Caki2 (cell line): ENCODE measurements around the gene TRPC4AP. TPM values are rescaled to one million over a fixed set of nuclear protein-coding genes. Genes with fewer than 3 reads are reported as not detected.

ENCODE experiments used
- DNase-seq: peaks from one replicate; pipeline ENCODE4 v3.0.0-alpha.2; 2015; ENCODE audit warnings: low read depth
- in situ Hi-C: cut with HindIII; loops from 2 replicates; pipeline ENCODE4 v1.10.0; 2016; ENCODE audit warnings: low sequenced_read_pairs, low pct_unique_long_range_greater_than_20kb, mixed read lengths
- total RNA-seq: library from RNA; depleted of rRNA; stranded (reverse); fragments of >200 nt; shearing (Covaris generic); gene quantifications from 2 replicates; pipeline ENCODE4 v1.2.3, GENCODE V29; 2014; ENCODE audit warnings: low replicate concordance

Gene TRPC4AP
- total RNA-seq, 1 experiment from 2014 or later: 54.4 TPM

- in situ Hi-C loops: no loop called here
- no peak for DNase-seq
These were observed 108.4 kb downstream of the TRPC4AP start for GRCh38 chr20:34983995-34984735.

- no peak for DNase-seq
- in situ Hi-C loops: no loop called here
These were observed 109.4 kb downstream of the TRPC4AP start for GRCh38 chr20:34983089-34983820.

GRCh38 chr20:34982270-34983088 lies 110.1 kb downstream of the TRPC4AP start:
- DNase-seq: no peak
- in situ Hi-C loops: no loop called here

- in situ Hi-C loops: no loop called here
- no peak for DNase-seq
These were observed 111.9 kb downstream of the TRPC4AP start for GRCh38 chr20:34980543-34981233.

GRCh38 chr20:34979366-34980153 lies 113.0 kb downstream of the TRPC4AP start:
- no peak for DNase-seq
- in situ Hi-C loops: no loop called here

- DNase-seq: no peak
- in situ Hi-C loops: no loop called here
These were observed 114.4 kb downstream of the TRPC4AP start for GRCh38 chr20:34978092-34978744.

- in situ Hi-C loops: no loop called here
- no peak for DNase-seq
These were observed 115.1 kb downstream of the TRPC4AP start for GRCh38 chr20:34977365-34978091.

GRCh38 chr20:34976286-34976685 lies 116.3 kb downstream of the TRPC4AP start:
- in situ Hi-C loops: no loop called here
- no peak for DNase-seq

GRCh38 chr20:34974246-34974645 lies 118.4 kb downstream of the TRPC4AP start:
- in situ Hi-C loops: no loop called here

GRCh38 chr20:34971561-34972235 lies 120.9 kb downstream of the TRPC4AP start:
- in situ Hi-C loops: no loop called here

More at GRCh38 chr20:34974246-34974645, 118.4 kb downstream of the TRPC4AP start:
- no peak for DNase-seq

GRCh38 chr20:34970846-34971560 lies 121.6 kb downstream of the TRPC4AP start:
- in situ Hi-C loops: no loop called here
- no peak for DNase-seq

More at GRCh38 chr20:34971561-34972235, 120.9 kb downstream of the TRPC4AP start:
- DNase-seq: no peak

GRCh38 chr20:34970193-34970840 lies 122.3 kb downstream of the TRPC4AP start:
- DNase-seq: no peak
- in situ Hi-C loops: no loop called here

- no peak for DNase-seq
- in situ Hi-C loops: no loop called here
These were observed 124.4 kb downstream of the TRPC4AP start for GRCh38 chr20:34968042-34968775.

- in situ Hi-C loops: no loop called here
- DNase-seq: no peak
These were observed 125.2 kb downstream of the TRPC4AP start for GRCh38 chr20:34967421-34967820.
